B cell (primary cell): ENCODE data around the gene PRDX2. TPM values are rescaled to one million over a fixed set of nuclear protein-coding genes. Genes with fewer than 3 reads are reported as not detected.

ENCODE experiments used
- ATAC-seq: fragments of 200-7000 bp; cut with Tn5 transposase; one replicate; pipeline ENCODE4 v1.10.0; 2021; ENCODE audit warnings: low read depth, mild to moderate bottlenecking, moderate number of reproducible peaks, moderate library complexity
- CTCF ChIA-PET: fragments of 350-600 bp; sonication (Branson Sonifier 250); formaldehyde crosslinking; loops from one replicate; lab custom pipeline; 2021; ENCODE audit warnings: antibody characterized with exemption, inconsistent platforms; lab: Charles Lee
- POLR2A ChIA-PET: fragments of 350-600 bp; sonication (Branson Sonifier 250); formaldehyde crosslinking; loops from one replicate; lab custom pipeline; 2021; ENCODE audit warnings: antibody characterized with exemption; lab: Charles Lee
- DNase-seq: peaks from one replicate; pipeline ENCODE4 v3.0.0; 2013
- H2AFZ ChIP-seq: 2 replicates; pipeline ENCODE4 v1.6.1; 2012; ENCODE audit warnings: mild to moderate bottlenecking, low read depth, low read length; ENCODE audit not compliant: insufficient read depth, poor library complexity, severe bottlenecking
- H3K27ac ChIP-seq, 2 donors: 1 replicate in 1 of 2; 2 replicates in 1 of 2; pipeline ENCODE4 v1.5.1; 2012 to 2013; ENCODE audit warnings: low read length in 2 of 2, mild to moderate bottlenecking in 2 of 2, moderate library complexity in 1 of 2
- H3K27me3 ChIP-seq, 4 experiments: fragments of 200-600 bp in 1 of 4; sonication (generic) in 1 of 4; replicated peaks in 1 of 4; 1 replicate in 2 of 4; 2 replicates in 2 of 4; pipeline versions ENCODE4 v1.6.1 to v1.7.0; 2013 to 2016; ENCODE audit warnings: low read length in 3 of 4, mild to moderate bottlenecking in 2 of 4, mixed read lengths in 1 of 4, moderate library complexity in 1 of 4; ENCODE audit not compliant: insufficient read depth in 4 of 4, control insufficient read depth in 3 of 4; ENCODE audit errors: control extremely low read depth in 1 of 4
- H3K36me3 ChIP-seq, 2 experiments: replicated peaks in 1 of 2; 1 replicate in 1 of 2; 2 replicates in 1 of 2; pipeline versions ENCODE4 v1.6.1 to v1.7.1; 2013; ENCODE audit warnings: low read length in 1 of 2; ENCODE audit not compliant: insufficient read depth in 2 of 2, control insufficient read depth in 1 of 2; ENCODE audit errors: control extremely low read depth in 1 of 2, extremely low read depth in 1 of 2
- H3K4me1 ChIP-seq, 2 donors: fragments of 200-600 bp in 1 of 2; sonication (generic) in 1 of 2; 1 replicate in 1 of 2; 2 replicates in 1 of 2; pipeline versions ENCODE4 v1.5.1 to v1.6.1; 2013 to 2017; ENCODE audit warnings: low read length in 2 of 2; ENCODE audit not compliant: control insufficient read depth in 2 of 2, insufficient read depth in 2 of 2
- H3K4me2 ChIP-seq: replicated peaks from 2 replicates; pipeline ENCODE3; 2012; ENCODE audit warnings: mild to moderate bottlenecking, low read depth, low read length; ENCODE audit not compliant: poor library complexity, severe bottlenecking
- H3K4me3 ChIP-seq, 5 experiments: fragments of 200-600 bp in 1 of 5; sonication (generic) in 1 of 5; 1 replicate in 3 of 5; 2 replicates in 2 of 5; pipeline versions ENCODE4 v1.5.1 to v1.7.0; 2011 to 2016; ENCODE audit warnings: low read length in 4 of 5, mild to moderate bottlenecking in 4 of 5, low read depth in 2 of 5, control low read depth in 1 of 5, moderate library complexity in 1 of 5; ENCODE audit not compliant: insufficient read depth in 1 of 5; ENCODE audit errors: control extremely low read depth in 1 of 5, extremely low read depth in 1 of 5
- H3K79me2 ChIP-seq: fragments of 200-600 bp; sonication (generic); one replicate; pipeline ENCODE4 v1.6.0; 2016; ENCODE audit warnings: low read length; ENCODE audit not compliant: control insufficient read depth, insufficient read depth
- H3K9ac ChIP-seq: fragments of 200-600 bp; sonication (generic); 2 replicates; pipeline ENCODE4 v1.6.1; 2017; ENCODE audit warnings: mild to moderate bottlenecking, low read length, moderate library complexity
- H3K9me3 ChIP-seq, 3 donors: one replicate each; pipeline versions ENCODE4 v1.6.1 to v1.7.1; 2013; ENCODE audit warnings: low read length in 2 of 3; ENCODE audit not compliant: control insufficient read depth in 2 of 3, insufficient read depth in 1 of 3; ENCODE audit errors: control extremely low read depth in 1 of 3
- H4K20me1 ChIP-seq: 2 replicates; pipeline ENCODE4 v1.6.0; 2012; ENCODE audit warnings: mild to moderate bottlenecking, low read length; ENCODE audit not compliant: insufficient read depth, control insufficient read depth, poor library complexity, severe bottlenecking
- H3K27ac Mint-ChIP-seq: one replicate; pipeline ENCODE4 v1.8.0; 2021; ENCODE audit warnings: mixed read lengths
- H3K27me3 Mint-ChIP-seq: one replicate; pipeline ENCODE4 v1.8.0; 2021; ENCODE audit warnings: mixed read lengths
- H3K4me1 Mint-ChIP-seq: one replicate; pipeline ENCODE4 v1.8.0; 2021; ENCODE audit warnings: mixed read lengths
- H3K4me3 Mint-ChIP-seq: one replicate; pipeline ENCODE4 v1.8.0; 2021; ENCODE audit warnings: mixed read lengths
- H3K9me3 Mint-ChIP-seq: one replicate; pipeline ENCODE4 v1.8.0; 2022; ENCODE audit warnings: mixed read lengths; ENCODE audit not compliant: insufficient read depth
- CTCF ChIP-seq: fragments of 200-600 bp; IDR thresholded peaks from one replicate; pipeline ENCODE4 v1.8.0; 2022; ENCODE audit warnings: antibody characterized with exemption, mild to moderate bottlenecking
- EZH2 ChIP-seq: IDR thresholded peaks from 2 replicates; pipeline ENCODE4 v1.6.1; 2012; ENCODE audit warnings: borderline replicate concordance, low read depth, mild to moderate bottlenecking, moderate library complexity, low read length; ENCODE audit not compliant: insufficient read depth, poor library complexity, severe bottlenecking
- WGBS: methylation state at CpG from one replicate; pipeline ENCODE4 v1.1.5; 2013; ENCODE audit warnings: missing lambda C conversion rate; ENCODE audit not compliant: insufficient coverage; 5-methylcytosine and 5-hydroxymethylcytosine counted together
- intact Hi-C: fragments of 100-400 bp; cut with micrococcal nuclease; formaldehyde crosslinking; loops from one replicate; pipeline ENCODE4 v1.10.0; 2022
- polyA plus RNA-seq: library from polyadenylated mRNA; depleted of rRNA; stranded (reverse); fragments of >200 nt; gene quantifications from 2 replicates; pipeline ENCODE4 v1.2.3, GENCODE V29; 2012
- total RNA-seq, 2 donors: library from RNA; stranded (reverse); fragments of 120-200 nt in 1 of 2; gene quantifications; 1 replicate in 1 of 2; 2 replicates in 1 of 2; pipeline versions ENCODE4 v1.2.3 to v1.2.4, GENCODE V29; 2013 to 2022

PRDX2 gene
- total and polyA plus RNA-seq, 2 donors (not counting 1 experiment from before 2014, with no cell fraction given) = 45.5 to 66.1 TPM

DNA sequence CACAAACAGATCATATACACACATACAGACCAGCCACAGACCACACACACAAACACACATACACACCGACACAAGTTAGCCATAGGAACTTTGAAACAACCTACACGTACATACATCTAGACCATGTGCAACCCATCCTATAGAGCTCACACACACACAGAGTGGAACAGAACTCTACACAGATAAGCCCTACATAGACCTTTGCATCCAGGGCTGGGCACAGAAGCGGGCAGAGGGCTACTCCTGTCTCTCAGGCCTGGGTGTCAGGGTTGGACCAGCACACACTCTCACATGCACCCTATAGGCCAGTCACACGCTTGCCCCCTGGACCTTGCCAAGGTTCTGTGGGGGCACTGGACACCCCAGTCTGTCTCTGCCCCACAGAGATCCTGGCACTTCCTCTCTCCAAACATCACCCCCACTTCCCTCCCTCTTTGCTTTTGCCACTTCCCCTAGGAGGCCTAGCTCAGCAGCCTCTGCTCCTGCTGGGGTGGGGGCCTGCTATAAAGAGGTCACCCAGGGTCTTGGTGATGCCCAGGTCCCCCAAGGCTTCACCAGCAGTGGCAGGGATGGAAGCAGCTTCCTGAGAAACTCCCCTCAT is 16.1 kb downstream of the PRDX2 start:
- Histone ChIP-seq H3K4me2 (peak overlapping the region; percentile 96), H3K9ac (peak overlapping the region; percentile 13), H3K4me3 (no peak overlapping the region), H3K27ac (peak overlapping the region; percentile 92 to 97), H3K9me3 (no peaks in the 10 kb centered on the region), H3K27me3 (no peaks in the 10 kb centered on the region), H3K36me3 (no peaks in the 10 kb centered on the region), H3K79me2 (no peaks in the 10 kb centered on the region), H2AFZ (no peak overlapping the region), H4K20me1 (no peaks in the 10 kb centered on the region), H3K4me1 (peaks cover 75 to 84% of the 10 kb centered on the region in 2 donors)
- CTCF ChIA-PET = interaction anchor here (3.9 to 5.0 kb wide), 2 partner anchors 8 to 11 kb away, joined by 28 to 65 read pairs; no protein-coding TSS in a partner anchor
- Mint-ChIP-seq H3K27ac (no peak overlapping the region), H3K4me3 (no peak overlapping the region), H3K4me1 (peaks cover 44% of the 10 kb centered on the region), H3K9me3 (no peaks in the 10 kb centered on the region), H3K27me3 (no peaks in the 10 kb centered on the region)
- 53% methylated on average over 4 of the region's 4 CpGs for WGBS
- ATAC-seq (no peak), DNase-seq (peak; percentile 71)
- TF ChIP-seq CTCF (no peak), EZH2 (no peak)
- intact Hi-C loops = loop anchor here (5.0 kb wide), 1 partner anchor 1203 kb away; no protein-coding TSS in a partner anchor
- POLR2A ChIA-PET = interaction anchor here (1.8 to 4.9 kb wide), 3 partner anchors 8 to 11 kb away, joined by 5 to 118 read pairs (median 36); partner anchors contain the start of gene JUNB

- Histone ChIP-seq H3K79me2 (no peaks in the 10 kb centered on the region), H3K4me2 (peak overlapping the region; percentile 96), H4K20me1 (no peaks in the 10 kb centered on the region), H3K9ac (no peak overlapping the region), H2AFZ (no peak overlapping the region), H3K4me3 (no peak overlapping the region), H3K9me3 (no peaks in the 10 kb centered on the region), H3K27me3 (no peaks in the 10 kb centered on the region), H3K4me1 (peaks cover 75 to 80% of the 10 kb centered on the region in 2 donors), H3K36me3 (no peaks in the 10 kb centered on the region), H3K27ac (peak overlapping the region; percentile 92 to 97)
- 58% methylated on average over 5 of the region's 5 CpGs for WGBS
- H3K27me3 Mint-ChIP-seq = no peaks in the 10 kb centered on the region
- no peaks in the 10 kb centered on the region for H3K9me3 Mint-ChIP-seq
- no peak for ATAC-seq
- ChIA-PET CTCF (interaction anchor here (3.9 to 5.0 kb wide), 2 partner anchors 8 to 11 kb away, joined by 28 to 65 read pairs; no protein-coding TSS in a partner anchor), POLR2A (interaction anchor here (4.9 kb wide), 1 partner anchor 8 kb away, joined by 118 read pairs; the partner anchor contains the start of gene JUNB)
- intact Hi-C loops = loop anchor here (5.0 kb wide), 1 partner anchor 1203 kb away; no protein-coding TSS in a partner anchor
- TF ChIP-seq CTCF (no peak), EZH2 (no peak)
- peaks cover 42% of the 10 kb centered on the region for H3K4me1 Mint-ChIP-seq
- no peak overlapping the region for H3K4me3 Mint-ChIP-seq
- H3K27ac Mint-ChIP-seq = no peak overlapping the region
- DNase-seq = peak; percentile 67
Observed at GRCh38 chr19:12784871-12785430, 16.6 kb downstream of the PRDX2 start.
